OCI-M1 (cell line): Measurements from ENCODE around the gene EIPR1.

Source experiments
- DNase-seq: peaks from one replicate; lab custom pipeline; 2025; lab: John Stamatoyannopoulos, UW

EIPR1 gene

DNA sequence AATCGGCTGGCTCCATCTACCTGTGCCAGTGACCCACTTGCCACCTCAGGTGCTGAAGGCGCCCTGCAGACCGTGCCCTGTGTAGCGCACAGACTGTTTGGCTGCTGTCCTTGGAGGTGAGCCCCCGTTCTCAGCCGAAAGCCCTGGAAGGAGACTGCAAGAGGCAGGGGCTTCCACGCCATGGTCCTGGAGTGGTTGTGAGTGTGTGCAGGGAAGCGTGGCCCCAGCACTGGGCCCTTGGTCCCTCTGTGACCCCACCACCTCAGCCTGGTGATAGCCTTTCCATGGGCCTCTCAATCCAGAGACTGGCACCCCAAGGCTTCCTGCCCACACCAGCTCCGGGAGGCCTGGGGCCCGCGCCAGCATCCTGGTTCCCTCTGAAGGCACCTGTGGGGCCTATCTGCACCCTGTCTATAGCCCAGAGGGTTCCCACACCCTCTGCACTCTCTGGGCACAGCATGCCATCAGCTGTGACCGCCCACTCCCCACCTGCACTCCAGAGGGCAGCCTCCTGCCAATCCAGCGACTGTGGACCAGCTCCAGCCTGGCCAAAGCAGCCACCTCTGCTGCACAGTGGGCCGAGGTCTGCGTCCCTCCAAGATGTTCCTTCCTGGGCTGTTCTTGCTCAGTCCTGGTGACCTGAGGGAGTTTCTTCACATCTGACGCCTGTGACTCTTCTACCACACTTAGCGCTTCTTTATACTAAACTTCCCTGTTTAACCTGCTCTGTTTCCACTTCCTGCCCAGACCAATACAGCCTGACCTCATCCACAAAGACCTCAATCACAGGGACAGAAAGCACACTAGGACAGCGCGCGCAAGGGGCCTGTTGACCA, 109.5 kb downstream of the EIPR1 start:
- DNase-seq, result no peak

DNA sequence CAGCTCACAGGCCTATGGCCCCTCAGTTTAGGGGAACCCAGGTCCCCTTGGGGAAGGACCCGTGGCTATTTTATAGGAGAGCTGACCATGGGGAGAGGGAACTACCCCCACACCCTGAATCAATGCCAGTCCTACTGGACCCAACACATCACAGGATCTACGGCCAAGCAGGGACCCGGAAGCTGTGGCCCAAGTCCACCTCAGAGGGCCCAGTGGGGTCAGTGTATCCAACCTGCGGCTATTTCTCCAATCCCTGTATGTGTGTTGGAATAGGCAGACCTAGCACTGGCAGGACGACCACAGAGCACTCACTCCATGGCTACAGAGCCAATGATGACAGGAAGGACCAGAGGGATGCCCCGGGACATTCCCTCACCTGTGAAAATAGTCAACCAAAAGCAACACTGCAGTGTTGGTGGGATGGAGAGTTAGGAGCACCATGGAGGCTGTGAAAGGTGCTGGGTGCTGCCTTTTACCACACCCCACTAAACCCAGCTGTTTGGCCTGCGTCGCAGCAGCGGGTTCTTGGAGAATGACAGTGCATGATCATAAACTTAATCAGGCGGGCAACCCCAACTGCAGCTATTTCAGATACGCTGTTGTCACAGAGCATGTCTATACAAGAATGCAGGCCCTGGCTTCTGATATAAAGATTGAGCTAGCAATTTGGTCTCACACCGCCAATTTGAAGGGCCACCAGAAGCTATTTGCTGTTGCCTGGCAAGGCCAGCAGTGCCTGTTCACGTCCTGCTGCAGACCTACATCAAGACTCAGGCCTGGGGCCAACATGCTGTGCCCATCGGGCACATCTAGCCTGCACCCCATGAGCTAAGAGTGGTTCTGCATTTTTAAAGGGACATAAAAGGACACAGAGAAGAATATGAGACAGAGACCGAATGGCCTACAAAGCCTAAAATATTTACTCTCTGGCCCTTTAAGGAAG, 110.4 kb downstream of the EIPR1 start:
- DNase-seq, result no peak

DNA sequence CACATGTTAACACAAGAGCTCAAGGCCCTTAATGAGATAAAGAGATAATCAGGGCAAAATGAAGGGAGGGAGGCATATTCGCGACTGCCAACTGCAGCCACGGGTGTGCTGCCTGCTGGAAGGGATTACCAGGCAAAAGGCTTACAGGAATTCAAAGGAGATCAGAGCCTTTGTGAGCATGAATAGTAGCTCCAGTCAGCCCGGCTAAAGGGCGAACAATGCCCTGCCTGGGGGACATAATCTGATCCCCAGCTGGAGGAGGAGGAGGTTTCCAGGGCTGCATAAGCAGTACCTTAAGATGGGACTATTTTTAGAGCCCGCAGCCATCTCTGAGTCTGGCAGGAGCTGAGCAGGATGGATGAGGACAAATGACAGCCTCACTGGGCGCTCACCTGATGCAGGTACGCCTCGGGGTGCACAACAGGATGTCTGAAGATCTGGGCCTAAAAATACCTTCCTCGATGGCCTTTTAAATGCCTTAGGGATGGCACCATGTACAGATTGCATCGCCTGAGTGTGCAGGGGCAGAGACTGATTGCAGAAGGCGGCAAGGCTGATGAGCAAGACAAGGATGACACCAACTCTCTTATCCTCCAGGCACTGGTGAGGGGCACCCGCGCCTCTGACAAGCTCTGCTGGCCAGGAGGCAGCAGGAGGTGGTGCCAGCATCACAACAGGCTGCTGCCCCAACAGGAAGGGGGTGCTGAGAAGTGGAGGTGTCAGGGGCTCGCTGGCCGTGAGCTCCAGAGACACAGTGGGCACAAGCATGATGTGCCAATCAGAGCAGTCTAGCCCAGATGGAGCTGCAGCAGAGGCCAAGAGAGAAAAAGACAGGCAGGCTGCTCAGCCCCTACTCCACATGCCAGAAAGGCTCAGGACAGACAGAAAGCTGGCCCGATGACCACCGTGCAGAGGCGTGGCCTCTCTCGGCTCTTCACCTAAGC, 111.4 kb downstream of the EIPR1 start:
- no peak for DNase-seq

DNA sequence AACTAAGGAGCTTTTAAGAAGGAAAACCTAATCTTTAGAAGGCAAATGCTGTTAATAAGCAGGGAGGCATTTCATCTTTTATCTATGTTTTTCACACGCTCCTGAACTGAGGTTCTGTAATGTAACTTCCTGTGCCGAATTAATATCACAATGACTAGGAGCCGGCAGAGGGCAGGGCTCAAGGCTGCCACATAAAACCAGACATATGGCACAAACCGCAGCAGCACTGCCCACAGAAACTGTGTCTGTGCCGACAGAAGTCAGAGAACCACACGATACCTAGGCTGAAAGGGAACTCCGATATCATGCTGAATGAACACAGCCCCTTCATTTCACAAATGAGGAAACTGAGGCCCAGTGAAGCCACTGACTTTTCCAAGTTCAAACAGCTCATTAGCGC, 112.1 kb downstream of the EIPR1 start:
- DNase-seq, result no peak

DNA sequence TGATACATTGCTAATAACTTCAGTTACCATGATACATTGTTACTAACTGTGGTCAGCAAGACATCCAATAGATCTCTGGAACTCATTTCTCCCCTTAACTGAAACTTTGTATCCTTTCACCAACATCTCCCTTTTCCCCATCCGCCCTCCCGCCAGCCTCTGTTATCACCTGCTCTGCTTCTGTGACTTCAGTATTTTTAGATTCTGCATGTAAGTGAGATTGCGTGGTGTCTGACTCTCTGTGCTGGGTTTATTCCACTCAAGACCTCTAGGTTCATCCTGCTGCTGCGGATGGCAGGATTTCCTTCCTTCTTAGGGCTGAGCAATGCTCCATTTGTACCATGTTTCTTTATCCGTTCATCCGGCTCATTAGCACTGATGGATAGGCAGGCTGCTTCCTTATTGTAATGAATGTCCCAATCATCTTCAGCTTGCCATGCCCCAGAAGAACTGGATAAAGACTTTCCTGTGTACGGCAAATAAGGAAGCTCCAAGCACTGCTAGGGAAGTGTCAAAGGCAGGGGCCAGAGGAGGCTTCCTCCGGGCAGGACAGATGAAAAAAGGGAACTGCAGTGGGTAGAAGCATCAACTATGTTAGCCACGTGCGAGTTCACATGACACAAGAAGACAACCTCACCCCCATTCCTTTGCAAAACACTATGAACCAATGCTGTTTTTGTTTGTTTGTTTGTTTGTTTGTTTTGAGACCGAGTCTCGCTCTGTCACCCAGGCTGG, 113.4 kb downstream of the EIPR1 start:
- peak; percentile 11 for DNase-seq

DNA sequence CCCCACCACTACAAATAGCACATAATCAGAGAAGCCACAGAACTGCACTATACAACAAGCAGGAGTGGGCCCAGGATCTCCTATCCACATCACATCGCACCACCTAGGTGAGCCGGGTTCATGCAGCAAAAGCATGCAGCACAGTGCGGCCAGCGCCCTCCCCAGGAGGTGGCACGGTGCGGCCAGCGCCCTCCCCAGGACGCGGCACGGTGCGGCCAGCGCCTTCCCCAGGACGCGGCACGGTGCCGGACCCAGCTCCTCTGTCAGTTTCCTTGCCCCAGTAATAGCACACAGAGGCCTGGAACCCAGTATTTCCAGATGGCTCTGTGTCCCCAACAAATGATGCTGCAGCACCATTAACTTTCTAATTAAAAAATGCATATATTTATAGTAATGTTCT, 114.1 kb downstream of the EIPR1 start:
- DNase-seq, result no peak

DNA sequence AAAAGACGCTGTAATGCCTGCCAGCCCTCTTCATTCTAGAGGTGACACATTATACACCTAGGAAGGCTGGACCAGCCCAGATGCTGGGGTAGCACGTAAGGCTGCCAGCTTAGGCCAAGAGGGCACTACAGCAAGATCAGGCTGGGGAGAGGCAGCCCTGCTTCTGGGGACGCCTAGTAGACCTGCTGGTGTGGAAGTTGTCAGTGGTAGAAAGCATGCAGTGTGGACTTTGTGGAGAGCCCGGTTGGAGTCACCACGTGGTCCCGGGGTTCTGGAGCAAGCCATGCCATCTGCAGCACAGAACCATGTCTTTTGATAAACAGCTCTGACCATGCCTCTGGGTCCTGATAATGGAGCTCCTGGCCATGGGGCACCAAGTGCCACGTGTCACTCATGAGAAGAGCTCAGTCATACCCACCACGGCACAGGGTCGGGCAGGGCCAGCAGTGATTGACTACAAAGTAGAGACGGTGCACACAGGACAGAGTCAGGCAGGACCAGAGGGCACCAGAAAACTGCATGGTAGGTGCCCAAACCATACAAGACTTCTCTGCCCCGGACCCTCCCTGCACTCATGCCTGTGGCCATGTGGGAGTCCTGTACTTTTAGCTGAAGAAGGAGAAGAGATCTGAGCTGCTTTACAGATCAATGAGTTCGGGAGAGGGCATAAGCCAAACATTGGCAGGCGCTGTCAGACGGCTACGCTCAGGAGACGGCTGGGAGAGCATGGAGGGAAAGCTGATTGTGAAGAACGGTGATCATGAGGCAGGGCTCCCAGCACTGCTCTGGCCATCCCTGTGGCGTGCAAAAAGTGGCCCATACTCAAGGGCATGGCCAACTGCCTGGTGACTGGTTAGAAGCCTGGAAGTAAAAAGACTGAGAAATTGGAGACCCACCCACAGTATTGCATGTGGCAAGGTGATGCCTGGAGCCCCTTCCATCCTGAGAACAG, 114.9 kb downstream of the EIPR1 start:
- no peak for DNase-seq

DNA sequence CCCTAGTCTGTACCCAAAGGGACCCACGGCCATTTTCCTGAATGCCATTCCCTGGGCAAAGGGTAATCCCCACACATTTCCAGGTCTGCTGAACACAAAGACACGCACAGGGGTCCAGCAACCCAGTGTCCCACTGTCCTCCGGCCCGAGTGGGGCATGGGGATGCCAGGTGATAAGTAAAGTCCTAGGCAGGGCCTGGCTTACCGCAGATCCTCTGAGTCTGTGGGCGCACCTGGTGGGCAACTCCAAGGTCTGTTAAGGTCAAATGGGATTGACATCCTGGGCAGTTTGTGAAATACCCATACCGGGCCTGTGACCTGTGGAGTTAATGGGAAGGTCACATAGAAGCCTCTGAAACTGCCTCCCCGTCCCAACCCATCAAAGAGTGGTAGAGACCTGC, 116.1 kb downstream of the EIPR1 start:
- DNase-seq, result no peak

DNA sequence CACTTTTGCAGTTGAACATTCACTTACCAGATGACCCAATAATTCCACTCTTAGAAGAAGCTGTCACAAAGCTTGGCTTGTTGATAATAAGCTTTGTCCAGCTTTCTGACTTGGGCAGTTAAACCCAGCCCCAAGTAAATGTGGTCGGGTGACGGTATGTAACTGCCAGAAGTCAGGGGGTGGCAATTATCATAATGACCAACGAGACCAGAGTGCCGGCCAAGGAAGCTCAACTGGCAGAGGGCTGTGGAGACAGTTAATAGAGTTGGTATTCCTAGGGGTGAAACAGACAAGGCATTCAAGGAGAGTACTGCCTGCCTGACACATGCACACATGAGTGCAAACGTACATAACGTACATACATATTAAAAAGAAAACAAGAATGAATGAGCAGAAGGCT, 116.7 kb downstream of the EIPR1 start:
- no peak for DNase-seq

DNA sequence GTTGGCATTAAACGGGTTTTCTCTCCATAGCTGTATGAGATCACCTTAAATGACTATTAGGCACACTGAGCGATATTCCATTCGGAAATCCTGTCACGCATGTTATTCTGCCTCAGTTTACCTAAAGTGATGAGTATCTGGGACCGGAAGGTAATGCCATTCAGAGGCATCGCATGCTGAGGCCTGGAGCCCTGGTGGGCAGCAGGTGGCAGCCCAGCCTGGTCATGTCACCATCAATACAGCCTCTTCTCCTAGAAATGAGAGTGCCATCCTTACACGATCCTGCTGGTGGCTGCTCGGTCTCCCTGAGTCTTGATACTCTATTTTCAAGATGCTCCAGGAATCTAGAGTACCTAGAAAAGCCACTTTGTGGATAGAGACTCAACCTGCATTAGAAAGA, 119.8 kb downstream of the EIPR1 start:
- no peak for DNase-seq

DNA sequence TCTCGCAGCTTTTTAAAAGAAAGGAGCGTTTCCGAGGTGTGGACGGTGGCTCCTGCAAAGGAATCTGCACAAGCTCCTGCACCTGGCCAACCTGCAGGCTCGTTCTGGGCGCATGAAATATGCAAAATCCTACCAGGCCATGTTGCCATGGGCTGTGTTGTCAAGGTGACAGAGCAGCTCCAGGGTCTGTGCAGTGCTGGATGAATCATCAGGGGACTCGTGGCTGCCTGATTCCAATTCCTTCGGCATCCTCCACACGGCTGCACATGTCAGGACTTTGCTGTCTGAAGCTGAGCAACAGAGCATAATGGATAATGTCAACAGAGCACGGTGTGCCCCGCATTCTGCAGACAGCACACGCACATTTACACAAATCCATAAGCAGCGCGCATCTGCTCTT, 120.5 kb downstream of the EIPR1 start:
- DNase-seq, result no peak

DNA sequence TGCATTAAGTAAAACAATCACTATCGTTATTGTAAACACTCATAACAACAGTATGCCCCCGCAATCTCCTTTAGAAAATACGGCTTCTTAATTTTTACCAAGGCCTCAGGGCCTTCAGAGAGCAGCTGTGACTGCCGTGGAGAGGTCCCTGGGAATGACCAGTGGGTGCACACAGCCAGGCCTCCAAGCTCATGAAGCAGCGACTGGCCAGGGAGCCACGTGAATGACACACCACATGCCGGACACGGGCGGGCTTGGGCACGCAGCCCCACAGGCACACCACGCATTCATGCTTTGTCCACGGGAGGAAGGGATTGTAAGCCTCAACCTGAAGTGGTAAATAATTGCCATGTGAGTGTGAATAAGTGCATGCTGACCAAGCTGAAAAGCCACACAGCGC, 121.0 kb downstream of the EIPR1 start:
- DNase-seq, result no peak

DNA sequence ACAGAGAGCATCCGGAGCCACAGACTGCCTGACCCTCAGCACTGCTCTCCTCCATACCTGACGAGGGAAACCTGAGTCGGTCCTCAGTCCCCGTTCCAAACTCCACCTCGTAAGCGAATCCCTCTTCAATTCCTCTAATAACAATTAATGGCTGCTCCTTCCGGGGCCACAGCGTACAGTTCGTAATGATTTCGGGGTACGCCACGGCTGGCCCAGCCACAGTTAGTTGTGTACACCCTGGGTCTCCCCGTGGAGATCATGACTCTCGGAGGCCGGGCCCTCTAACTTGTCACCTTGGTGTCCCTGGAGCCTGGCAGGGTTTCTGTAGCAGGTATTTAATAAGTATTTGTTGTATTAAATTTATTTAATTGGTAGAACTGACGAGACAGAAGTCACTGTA, 121.5 kb downstream of the EIPR1 start:
- no peak for DNase-seq

DNA sequence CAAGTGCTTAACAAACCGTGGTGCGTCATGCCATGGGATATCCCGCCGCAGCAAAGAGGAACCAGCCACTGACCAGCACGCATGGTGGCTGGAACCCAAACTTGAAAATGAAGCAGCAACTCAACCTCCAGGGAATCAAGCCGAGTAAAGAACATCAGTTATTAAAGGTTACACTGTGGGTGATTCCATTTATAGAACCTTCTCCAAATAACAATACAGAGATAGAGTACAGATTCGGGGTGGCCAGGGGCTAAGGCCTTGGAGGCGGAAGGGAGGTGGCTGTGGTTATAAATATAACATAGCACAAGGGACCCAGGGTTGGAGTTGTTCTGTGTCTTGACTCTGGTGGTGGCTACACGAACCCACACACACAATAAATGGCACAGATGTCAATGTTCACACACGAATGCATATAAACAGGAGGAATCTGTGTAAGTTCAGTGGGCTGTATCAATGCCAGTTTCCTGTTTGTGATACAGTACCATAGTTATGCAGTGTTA, 123.1 kb downstream of the EIPR1 start:
- DNase-seq, result no peak

DNA sequence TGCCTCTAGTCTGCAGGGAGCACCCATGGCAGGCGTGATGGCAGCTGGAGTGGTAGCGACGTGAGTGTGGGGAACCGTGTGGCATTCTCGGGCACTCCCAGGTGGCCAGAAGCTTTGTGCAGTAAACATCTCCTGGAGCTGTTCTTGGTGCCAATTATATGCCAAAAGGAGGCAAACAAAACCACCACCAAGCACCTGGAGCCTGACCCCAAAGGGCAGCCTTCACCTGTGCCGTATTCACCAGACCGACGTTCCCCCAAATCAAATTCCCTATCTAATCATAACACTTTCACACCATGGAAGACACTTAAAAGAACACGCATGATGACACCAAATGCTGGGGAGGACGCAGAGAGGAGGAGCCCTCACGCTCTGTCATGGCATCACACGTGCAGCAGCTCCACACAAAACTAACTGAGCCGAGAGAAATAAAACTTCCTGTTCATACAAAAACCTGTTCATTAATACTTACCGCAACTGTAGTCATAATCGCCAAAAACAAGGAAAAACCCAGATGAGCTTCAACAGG, 123.6 kb downstream of the EIPR1 start:
- no peak for DNase-seq

DNA sequence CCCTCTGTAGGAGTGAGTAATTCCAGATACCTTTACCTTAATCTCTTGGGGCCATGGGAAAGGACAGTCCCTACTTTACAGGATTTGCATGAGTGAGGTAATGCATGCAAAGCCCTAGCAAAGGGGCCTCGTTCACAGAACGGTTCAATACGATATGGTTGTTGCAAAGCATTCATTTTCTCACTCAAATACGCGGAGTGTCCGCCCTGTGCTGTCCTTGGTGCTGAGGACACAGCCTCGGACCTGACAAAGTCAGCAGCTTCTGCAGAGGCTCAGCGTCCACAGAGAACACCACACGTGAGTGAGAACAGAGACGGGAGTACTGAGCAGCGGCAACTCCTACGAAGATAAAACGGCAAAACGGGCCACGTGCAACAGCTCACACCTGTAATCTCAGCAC, 125.7 kb downstream of the EIPR1 start:
- no peak for DNase-seq

DNA sequence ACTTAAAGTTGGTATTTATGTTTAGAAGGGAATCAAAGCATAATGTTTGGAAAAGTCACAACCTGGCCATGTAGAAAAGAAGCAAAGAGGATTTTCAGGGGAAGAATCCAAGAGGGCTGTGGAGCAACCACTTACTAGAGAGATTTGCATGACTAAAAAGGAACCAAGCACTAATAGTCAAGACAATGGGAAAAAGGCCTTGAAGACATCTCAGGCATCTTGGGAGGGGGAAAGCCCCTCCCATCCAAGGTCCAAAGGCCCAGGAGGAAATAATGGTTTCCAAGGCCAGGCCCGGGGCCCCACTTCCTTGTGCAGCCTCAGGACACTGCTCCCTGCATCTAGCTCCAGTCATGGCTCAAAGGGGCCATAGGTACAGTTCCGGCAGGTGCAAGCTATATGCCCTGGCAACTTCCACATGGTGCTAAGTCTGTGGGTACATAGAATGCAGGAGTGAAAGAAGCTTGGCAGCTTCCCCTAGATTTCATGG, 128.1 kb downstream of the EIPR1 start:
- no peak for DNase-seq

DNA sequence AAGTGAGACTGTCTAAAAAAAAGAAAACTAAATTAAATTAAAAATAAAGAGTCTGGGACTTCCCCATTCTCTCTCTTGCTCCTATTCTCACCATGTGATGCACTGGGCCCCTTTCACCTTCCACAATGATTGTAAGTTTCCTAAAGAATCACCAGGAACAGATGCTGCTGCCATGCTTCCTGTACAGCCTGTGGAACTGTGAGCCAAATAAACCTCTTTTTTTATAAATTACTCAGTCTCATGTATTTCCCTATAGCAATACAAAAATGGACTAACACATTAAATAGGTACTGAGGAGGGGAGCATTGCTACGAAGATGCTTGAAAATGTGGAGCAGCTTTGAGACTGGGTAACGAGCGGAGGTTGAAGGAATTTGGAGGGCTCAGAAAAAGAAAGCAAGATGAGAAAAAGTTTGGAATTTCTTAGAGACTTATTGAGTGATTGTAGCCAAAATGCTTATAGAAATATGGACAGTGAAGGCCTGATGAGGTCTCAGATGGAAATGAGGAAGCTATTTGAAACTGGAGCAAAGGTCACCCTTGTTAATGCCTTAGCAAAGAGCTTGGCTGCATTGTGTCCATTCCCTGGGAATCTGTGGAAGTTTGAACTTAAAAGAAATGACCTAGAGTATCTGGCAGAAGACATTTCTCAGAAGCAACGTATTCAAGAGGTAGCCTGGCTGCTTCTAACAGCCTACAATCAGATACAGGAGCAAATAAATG, 128.7 kb downstream of the EIPR1 start:
- DNase-seq, result no peak
